Measurements from ENCODE around the gene TUBB6. TPM values are rescaled to one million over a fixed set of nuclear protein-coding genes. Genes with fewer than 3 reads are reported as not detected.

The TUBB6 gene
- total RNA-seq, 5 donors from 2014 or later (not counting 1 experiment from before 2014, with no cell fraction given) = 0.40 to 4.9 (median 0.96) TPM

GRCh38 chr18:12305930-12306629 lies 2.0 kb upstream of the TUBB6 start:
- no peak overlapping the region for H3K4me3 ChIP-seq (ENCODE audit: control insufficient read depth in 1 of 2, extremely low read depth in 1 of 2, low read length in 1 of 2)
- no peaks in the 10 kb centered on the region for H3K36me3 ChIP-seq (ENCODE audit: control insufficient read depth in 2 of 2, extremely low read depth in 1 of 2, insufficient read depth in 1 of 2, low read length in 1 of 2)
- peaks cover 0 to 11% of the 10 kb centered on the region in 2 experiments for H3K4me1 ChIP-seq (ENCODE audit: control insufficient read depth in 1 of 2, extremely low read depth in 1 of 2, insufficient read depth in 2 of 2, low read length in 2 of 2)
- 69% methylated on average over 25 of the region's 25 CpGs for WGBS (ENCODE audit: insufficient coverage)
- no peaks in the 10 kb centered on the region for H3K9me3 ChIP-seq
- CTCF ChIA-PET = no interaction called here
- H3K27ac ChIP-seq (ENCODE audit: low read length) = no peak overlapping the region
- POLR2A ChIA-PET = no interaction called here
- Mint-ChIP-seq H3K36me3 (no peaks in the 10 kb centered on the region), H3K9me3 (no peaks in the 10 kb centered on the region), H3K4me1 (peaks cover 12 to 16% (median 15%) of the 10 kb centered on the region in 3 donors), H3K4me3 (peak overlapping the region in 1 of 3 donors; percentile 82), H3K27me3 (peaks cover 37 to 52% of the 10 kb centered on the region in 2 donors), H3K27ac (no peak overlapping the region)
- peaks cover 6 to 70% of the 10 kb centered on the region in 2 experiments for H3K27me3 ChIP-seq (replicated peaks in 1 of 2; ENCODE audit: control insufficient read depth in 2 of 2, extremely low read depth in 1 of 2, insufficient read depth in 2 of 2, low read length in 1 of 2)
- DNase-seq = no peak
- ATAC-seq (replicated peaks in 1 of 4) = no peak

GRCh38 chr18:12306752-12307700 lies 1.0 kb upstream of the TUBB6 start:
- H3K27ac Mint-ChIP-seq = no peak overlapping the region
- Histone ChIP-seq H3K36me3 (ENCODE audit: control insufficient read depth in 2 of 2, extremely low read depth in 1 of 2, insufficient read depth in 1 of 2, low read length in 1 of 2) (no peaks in the 10 kb centered on the region), H3K27me3 (replicated peaks in 1 of 2; ENCODE audit: control insufficient read depth in 2 of 2, extremely low read depth in 1 of 2, insufficient read depth in 2 of 2, low read length in 1 of 2) (peaks cover 6 to 63% of the 10 kb centered on the region in 2 experiments), H3K27ac (ENCODE audit: low read length) (no peak overlapping the region), H3K4me1 (ENCODE audit: control insufficient read depth in 1 of 2, extremely low read depth in 1 of 2, insufficient read depth in 2 of 2, low read length in 2 of 2) (peaks cover 0 to 11% of the 10 kb centered on the region in 2 experiments), H3K9me3 (no peaks in the 10 kb centered on the region), H3K4me3 (ENCODE audit: control insufficient read depth in 1 of 2, extremely low read depth in 1 of 2, low read length in 1 of 2) (peak overlapping the region in 1 of 2 donors; percentile 59)
- H3K27me3 Mint-ChIP-seq = peaks cover 42 to 52% of the 10 kb centered on the region in 2 donors
- DNase-seq (no peak), ATAC-seq (replicated peaks in 1 of 4) (no peak)
- peak overlapping the region; percentile 71 to 82 (median 79) for H3K4me3 Mint-ChIP-seq
- ChIA-PET POLR2A (no interaction called here), CTCF (no interaction called here)
- WGBS (ENCODE audit: insufficient coverage) = 17% methylated on average over 36 of the region's 39 CpGs
- peaks cover 12 to 16% (median 15%) of the 10 kb centered on the region in 3 donors for H3K4me1 Mint-ChIP-seq
- H3K9me3 Mint-ChIP-seq = peaks cover 0 to 6% (median 3%) of the 10 kb centered on the region in 3 donors
- H3K36me3 Mint-ChIP-seq = peaks cover 4% of the 10 kb centered on the region

- peaks cover 6 to 58% of the 10 kb centered on the region in 2 experiments for H3K27me3 ChIP-seq (replicated peaks in 1 of 2; ENCODE audit: control insufficient read depth in 2 of 2, extremely low read depth in 1 of 2, insufficient read depth in 2 of 2, low read length in 1 of 2)
- DNase-seq = peak in 4 of 35 experiments; percentile 3 to 36 (median 8)
- WGBS (ENCODE audit: insufficient coverage) = 2% methylated on average over 78 of the region's 81 CpGs
- H3K27ac ChIP-seq (ENCODE audit: low read length) = no peak overlapping the region
- ChIA-PET CTCF (no interaction called here), POLR2A (no interaction called here)
- H3K27me3 Mint-ChIP-seq = peaks cover 42 to 52% of the 10 kb centered on the region in 2 donors
- peaks cover 0 to 11% of the 10 kb centered on the region in 2 experiments for H3K4me1 ChIP-seq (ENCODE audit: control insufficient read depth in 1 of 2, extremely low read depth in 1 of 2, insufficient read depth in 2 of 2, low read length in 2 of 2)
- no peak overlapping the region for H3K27ac Mint-ChIP-seq
- no peaks in the 10 kb centered on the region for H3K9me3 ChIP-seq
- H3K9me3 Mint-ChIP-seq = peaks cover 0 to 12% (median 6%) of the 10 kb centered on the region in 3 donors
- H3K4me3 Mint-ChIP-seq = peak overlapping the region; percentile 36 to 68 (median 39)
- H3K4me1 Mint-ChIP-seq = peaks cover 12 to 16% (median 15%) of the 10 kb centered on the region in 3 donors
- H3K4me3 ChIP-seq (ENCODE audit: control insufficient read depth in 1 of 2, extremely low read depth in 1 of 2, low read length in 1 of 2) = peak overlapping the region in 1 of 2 donors; percentile 64
- ATAC-seq (replicated peaks in 1 of 4) = peak in 2 of 4 experiments; percentile 17 to 42
- peaks cover 6% of the 10 kb centered on the region for H3K36me3 Mint-ChIP-seq
- no peaks in the 10 kb centered on the region for H3K36me3 ChIP-seq (ENCODE audit: control insufficient read depth in 2 of 2, extremely low read depth in 1 of 2, insufficient read depth in 1 of 2, low read length in 1 of 2)
Observed at GRCh38 chr18:12308386-12309100, 502 bp downstream of the TUBB6 start.

GRCh38 chr18:12309683-12310198 lies 1.7 kb downstream of the TUBB6 start:
- ATAC-seq (replicated peaks in 1 of 4) (no peak), DNase-seq (no peak)
- CTCF ChIA-PET = no interaction called here
- H3K4me3 ChIP-seq (ENCODE audit: control insufficient read depth in 1 of 2, extremely low read depth in 1 of 2, low read length in 1 of 2) = no peak overlapping the region
- H3K4me1 ChIP-seq (ENCODE audit: control insufficient read depth in 1 of 2, extremely low read depth in 1 of 2, insufficient read depth in 2 of 2, low read length in 2 of 2) = peaks cover 0 to 11% of the 10 kb centered on the region in 2 experiments
- WGBS (ENCODE audit: insufficient coverage) = 76% methylated on average over 4 of the region's 7 CpGs
- peaks cover 6 to 54% of the 10 kb centered on the region in 2 experiments for H3K27me3 ChIP-seq (replicated peaks in 1 of 2; ENCODE audit: control insufficient read depth in 2 of 2, extremely low read depth in 1 of 2, insufficient read depth in 2 of 2, low read length in 1 of 2)
- no peak overlapping the region for H3K27ac ChIP-seq (ENCODE audit: low read length)
- peaks cover 6% of the 10 kb centered on the region for H3K36me3 Mint-ChIP-seq
- peaks cover 34 to 46% of the 10 kb centered on the region in 2 donors for H3K27me3 Mint-ChIP-seq
- peak overlapping the region in 2 of 3 donors; percentile 37 to 39 for H3K4me3 Mint-ChIP-seq
- H3K4me1 Mint-ChIP-seq = peaks cover 12 to 16% (median 15%) of the 10 kb centered on the region in 3 donors
- H3K9me3 ChIP-seq = no peaks in the 10 kb centered on the region
- H3K36me3 ChIP-seq (ENCODE audit: control insufficient read depth in 2 of 2, extremely low read depth in 1 of 2, insufficient read depth in 1 of 2, low read length in 1 of 2) = no peaks in the 10 kb centered on the region
- POLR2A ChIA-PET = no interaction called here
- H3K27ac Mint-ChIP-seq = no peak overlapping the region
- peaks cover 0 to 12% (median 6%) of the 10 kb centered on the region in 3 donors for H3K9me3 Mint-ChIP-seq

- no peak for ATAC-seq (replicated peaks in 1 of 4)
- Histone ChIP-seq H3K36me3 (ENCODE audit: control insufficient read depth in 2 of 2, extremely low read depth in 1 of 2, insufficient read depth in 1 of 2, low read length in 1 of 2) (no peaks in the 10 kb centered on the region), H3K4me1 (ENCODE audit: control insufficient read depth in 1 of 2, extremely low read depth in 1 of 2, insufficient read depth in 2 of 2, low read length in 2 of 2) (peaks cover 0 to 11% of the 10 kb centered on the region in 2 experiments), H3K9me3 (no peaks in the 10 kb centered on the region), H3K4me3 (ENCODE audit: control insufficient read depth in 1 of 2, extremely low read depth in 1 of 2, low read length in 1 of 2) (no peak overlapping the region), H3K27me3 (replicated peaks in 1 of 2; ENCODE audit: control insufficient read depth in 2 of 2, extremely low read depth in 1 of 2, insufficient read depth in 2 of 2, low read length in 1 of 2) (peaks cover 6 to 44% of the 10 kb centered on the region in 2 experiments), H3K27ac (ENCODE audit: low read length) (no peak overlapping the region)
- Mint-ChIP-seq H3K4me3 (no peak overlapping the region), H3K27ac (no peak overlapping the region), H3K4me1 (peaks cover 12 to 16% (median 15%) of the 10 kb centered on the region in 3 donors), H3K9me3 (peaks cover 0 to 12% (median 6%) of the 10 kb centered on the region in 3 donors), H3K27me3 (peaks cover 29 to 37% of the 10 kb centered on the region in 2 donors), H3K36me3 (peaks cover 6% of the 10 kb centered on the region)
- no peak for DNase-seq
- CTCF ChIA-PET = interaction anchor here in 1 of 2 donors (0.6 kb wide), 1 partner anchor 1660 kb away, joined by 4 read pairs; no protein-coding TSS in a partner anchor
- POLR2A ChIA-PET = interaction anchor here in 1 of 2 donors (0.6 kb wide), 1 partner anchor 640 kb away, joined by 4 read pairs; no protein-coding TSS in a partner anchor
- 90% methylated on average over 5 of the region's 6 CpGs for whole genome bisulfite sequencing (ENCODE audit: insufficient coverage)
Observed at GRCh38 chr18:12310762-12311161, 2.7 kb downstream of the TUBB6 start.

All from T-cell (primary cell).